ENCODE results near the gene RFPL3.
"Not testable (repeated sequence)": the region's sequence is repeated elsewhere in the genome, so short reads cannot be mapped to it uniquely, and the experiment has no call there.

The RFPL3 gene

DNA sequence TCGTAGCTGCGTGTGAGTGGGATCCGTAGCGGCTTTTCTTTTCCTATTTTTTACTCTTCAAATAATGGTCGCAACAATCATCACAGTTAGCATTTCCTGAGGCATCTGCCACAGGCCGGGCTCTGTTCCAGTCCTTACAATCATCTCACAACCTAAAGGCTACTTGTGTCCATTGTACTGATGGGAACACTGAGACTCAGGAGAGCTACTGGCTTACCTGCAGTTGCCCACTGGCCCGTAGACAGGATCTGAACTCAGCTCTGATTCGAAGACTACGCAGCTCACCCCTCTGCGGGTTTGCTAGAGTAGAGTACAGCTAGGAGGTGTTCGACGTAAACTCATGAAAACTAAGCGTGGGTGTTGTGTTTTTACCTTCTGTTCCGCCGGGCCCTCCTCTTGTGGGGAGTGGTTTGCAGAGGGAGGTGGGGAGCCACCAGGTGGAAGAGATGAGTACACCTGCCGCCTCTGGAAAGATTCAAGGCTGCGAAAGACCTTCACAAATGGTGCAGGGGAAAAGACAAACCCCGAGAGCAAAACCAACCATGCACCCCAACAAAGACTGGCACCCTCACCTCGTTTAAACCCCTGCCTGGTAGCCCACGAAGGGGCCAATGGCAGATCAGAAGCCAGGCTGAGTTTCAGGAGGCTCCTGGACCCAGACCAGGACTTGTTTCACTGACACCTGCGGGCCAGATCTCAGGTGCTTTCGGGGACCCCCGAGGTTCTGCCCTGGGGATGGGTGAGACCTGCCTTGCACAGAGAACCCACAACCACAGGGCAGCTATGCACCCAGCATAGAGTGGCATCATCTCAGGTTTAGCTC is 18.3 kb upstream of the RFPL3 start:
- DNase-seq (ENCODE audit: low read depth) = no peak
- no peak overlapping the region for H3K4me3 ChIP-seq (ENCODE audit: low read depth, low read length)
- no peak for TF ChIP-seq CTCF (conservative IDR thresholded peaks at IDR 0.05; ENCODE audit: low read depth, low read length)

DNA sequence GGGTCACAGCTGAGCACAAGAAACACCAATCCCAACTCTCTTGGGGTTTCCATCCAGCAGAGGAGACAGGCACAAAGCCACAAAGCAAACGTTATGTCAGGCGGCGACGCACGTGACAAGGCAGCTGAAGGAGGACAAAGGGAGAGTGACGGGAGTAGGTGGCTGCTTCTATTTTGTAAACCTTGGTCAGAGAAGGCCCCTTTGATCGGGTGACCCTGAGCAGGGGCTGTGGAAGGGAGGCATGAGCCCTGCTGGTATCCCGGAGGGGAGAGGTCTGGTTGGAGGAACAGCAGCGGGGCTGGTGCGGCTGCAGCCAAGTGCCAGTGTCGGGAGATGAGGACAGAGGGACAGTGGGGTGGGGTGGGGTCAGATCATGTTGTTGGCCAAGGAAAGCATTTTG is 17.3 kb upstream of the RFPL3 start:
- no peak overlapping the region for H3K4me3 ChIP-seq (ENCODE audit: low read depth, low read length)
- no peak for TF ChIP-seq CTCF (conservative IDR thresholded peaks at IDR 0.05; ENCODE audit: low read depth, low read length)
- DNase-seq (ENCODE audit: low read depth) = no peak

GRCh38 chr22:32341122-32341740 is 16.4 kb upstream of the RFPL3 start:
- no peak for TF ChIP-seq CTCF (conservative IDR thresholded peaks at IDR 0.05; ENCODE audit: low read depth, low read length)
- DNase-seq (ENCODE audit: low read depth) = no peak
- no peak overlapping the region for H3K4me3 ChIP-seq (ENCODE audit: low read depth, low read length)

- no peak for TF ChIP-seq CTCF (conservative IDR thresholded peaks at IDR 0.05; ENCODE audit: low read depth, low read length)
- no peak for DNase-seq (ENCODE audit: low read depth)
- no peak overlapping the region for H3K4me3 ChIP-seq (ENCODE audit: low read depth, low read length)
These were observed 14.7 kb upstream of the RFPL3 start for GRCh38 chr22:32342977-32343376.

- no peak for DNase-seq (ENCODE audit: low read depth)
- no peak for TF ChIP-seq CTCF (conservative IDR thresholded peaks at IDR 0.05; ENCODE audit: low read depth, low read length)
- H3K4me3 ChIP-seq (ENCODE audit: low read depth, low read length) = no peak overlapping the region
These were observed 13.7 kb upstream of the RFPL3 start for GRCh38 chr22:32343941-32344340.

GRCh38 chr22:32348031-32348611 is 9.5 kb upstream of the RFPL3 start:
- no peak for DNase-seq (ENCODE audit: low read depth)
- H3K4me3 ChIP-seq (ENCODE audit: low read depth, low read length) = no peak overlapping the region
- no peak for TF ChIP-seq CTCF (conservative IDR thresholded peaks at IDR 0.05; ENCODE audit: low read depth, low read length)

GRCh38 chr22:32351875-32352274 is 5.8 kb upstream of the RFPL3 start:
- not testable (repeated sequence) for H3K4me3 ChIP-seq (ENCODE audit: low read depth, low read length); DNase-seq (ENCODE audit: low read depth)

All from choroid plexus epithelial cell (primary cell).